ENCODE results near the gene MGMT.

GRCh38 chr10:129788215-129788614 lies 321.2 kb downstream of the MGMT start:
- TF ChIP-seq CTCF (IDR thresholded peaks at IDR 0.05) (no peak), POLR2A (IDR thresholded peaks at IDR 0.05) (no peak)
